Upper lobe of left lung (tissue), 6 donors: Measurements from ENCODE around the gene MYF6. TPM values are rescaled to one million over a fixed set of nuclear protein-coding genes. Genes with fewer than 3 reads are reported as not detected.

Experiments used
- ATAC-seq, 2 donors: fragments of 200-7000 bp; cut with Tn5 transposase; one replicate each; pipeline ENCODE4 v1.9.1; 2022; ENCODE audit warnings: mild to moderate bottlenecking in 2 of 2, moderate library complexity in 2 of 2; ENCODE audit not compliant: low FRiP score in 2 of 2
- DNase-seq, 2 donors: peaks; one replicate each; pipeline ENCODE4 v3.0.0-alpha.2; 2019 to 2020
- H3K27ac ChIP-seq, 4 donors: fragments of 200-600 bp; sonication (generic); one replicate each; pipeline ENCODE4 v1.5.1; 2016 to 2019
- H3K27me3 ChIP-seq, 4 donors: fragments of 200-600 bp; sonication (generic); one replicate each; pipeline ENCODE4 v1.5.1; 2017 to 2019
- H3K36me3 ChIP-seq, 4 donors: fragments of 200-600 bp; sonication (generic); one replicate each; pipeline ENCODE4 v1.5.1; 2016 to 2019
- H3K4me1 ChIP-seq, 4 donors: fragments of 200-600 bp; sonication (generic); one replicate each; pipeline ENCODE4 v1.5.1; 2018 to 2019
- H3K4me3 ChIP-seq, 4 donors: fragments of 200-600 bp; sonication (generic); one replicate each; pipeline ENCODE4 v1.5.1; 2017 to 2019; ENCODE audit warnings: mild to moderate bottlenecking in 2 of 4, moderate library complexity in 1 of 4
- H3K9me3 ChIP-seq, 4 donors: fragments of 200-600 bp; sonication (generic); one replicate each; pipeline ENCODE4 v1.5.1; 2018 to 2019
- CTCF ChIP-seq, 6 experiments: fragments of 450-650 bp in 4 of 6; fragments of 200-600 bp in 2 of 6; sonication (generic) in 2 of 6; IDR thresholded peaks; one replicate each; pipeline ENCODE4 v1.5.1; 2016 to 2019; ENCODE audit warnings: antibody characterized with exemption in 6 of 6
- EP300 ChIP-seq, 4 donors: sonication (generic); formaldehyde crosslinking; IDR thresholded peaks; one replicate each; pipeline ENCODE4 v1.5.1; 2017; ENCODE audit warnings: antibody characterized with exemption in 4 of 4, control low read depth in 2 of 4
- POLR2A ChIP-seq, 4 donors: fragments of 450-650 bp; IDR thresholded peaks; one replicate each; pipeline ENCODE4 v1.5.1; 2016 to 2017; ENCODE audit warnings: antibody characterized with exemption in 4 of 4, mild to moderate bottlenecking in 2 of 4
- POLR2AphosphoS5 ChIP-seq, 2 donors: sonication (generic); formaldehyde crosslinking; IDR thresholded peaks; one replicate each; pipeline ENCODE4 v1.5.1; 2017; ENCODE audit warnings: antibody characterized with exemption in 2 of 2
- WGBS, 2 donors: methylation state at CpG; one replicate each; pipeline ENCODE4 v1.1.5; 2017 to 2018; 5-methylcytosine and 5-hydroxymethylcytosine counted together
- total RNA-seq, 6 donors: library from RNA; depleted of rRNA in 4 of 6; stranded (reverse); fragments of >200 nt in 4 of 6; gene quantifications; one replicate each; pipeline versions ENCODE4 v1.1.0 to v1.2.1, GENCODE V29; 2016 to 2021
- donor health status: DM: no; HTN: no; CAD: no; lungs with moderate emphysema.
- donor health status: DM: no; HTN: yes; CAD: no; lungs with severe emphysema.

The MYF6 gene
- total RNA-seq, 6 donors from 2014 or later = not detected

DNA sequence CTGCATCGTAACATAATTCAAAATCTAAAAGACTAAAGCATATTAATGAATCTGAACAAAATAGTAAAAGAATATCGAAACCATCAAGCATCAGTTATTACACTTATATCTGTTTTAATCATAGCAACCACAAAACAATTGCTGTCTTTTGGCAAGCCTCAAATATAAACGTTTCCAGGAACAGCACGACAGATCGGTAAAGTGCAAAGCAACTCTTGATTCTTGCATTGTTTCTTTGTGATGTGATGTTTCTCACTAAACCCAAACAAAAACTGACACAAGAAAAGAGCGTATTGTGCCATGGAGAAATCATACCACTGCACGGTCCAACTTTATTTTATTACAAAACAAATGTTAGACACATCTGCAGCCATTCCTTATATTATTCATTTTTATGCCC is 9.2 kb upstream of the MYF6 start:
- WGBS, 2 donors = 62 to 66% methylated on average over 7 of the region's 7 CpGs
- no peaks in the 10 kb centered on the region for H3K9me3 ChIP-seq
- H3K27me3 ChIP-seq = no peaks in the 10 kb centered on the region
- H3K36me3 ChIP-seq = no peaks in the 10 kb centered on the region
- TF ChIP-seq EP300 (IDR thresholded peaks at IDR 0.05) (no peak), POLR2AphosphoS5 (IDR thresholded peaks at IDR 0.05) (no peak), CTCF (IDR thresholded peaks at IDR 0.05) (no peak), POLR2A (IDR thresholded peaks at IDR 0.05) (no peak)
- H3K4me1 ChIP-seq = no peaks in the 10 kb centered on the region
- no peak overlapping the region for H3K27ac ChIP-seq
- H3K4me3 ChIP-seq = no peak overlapping the region
- no peak for ATAC-seq
- no peak for DNase-seq

GRCh38 chr12:80698847-80699542 is 8.4 kb upstream of the MYF6 start:
- no peaks in the 10 kb centered on the region for H3K9me3 ChIP-seq
- H3K27me3 ChIP-seq = no peaks in the 10 kb centered on the region
- H3K4me3 ChIP-seq = no peak overlapping the region
- 82 to 83% methylated on average over 7 of the region's 7 CpGs for WGBS, 2 donors
- no peak overlapping the region for H3K27ac ChIP-seq
- no peak for ATAC-seq
- no peaks in the 10 kb centered on the region for H3K4me1 ChIP-seq
- no peaks in the 10 kb centered on the region for H3K36me3 ChIP-seq
- TF ChIP-seq POLR2A (IDR thresholded peaks at IDR 0.05) (no peak), CTCF (IDR thresholded peaks at IDR 0.05) (no peak)
- no peak for DNase-seq

GRCh38 chr12:80700327-80700726 is 7.1 kb upstream of the MYF6 start:
- 77 to 83% methylated on average over 2 of the region's 2 CpGs for WGBS, 2 donors
- no peak overlapping the region for H3K27ac ChIP-seq
- no peaks in the 10 kb centered on the region for H3K27me3 ChIP-seq
- TF ChIP-seq CTCF (IDR thresholded peaks at IDR 0.05) = no peak
- TF ChIP-seq POLR2A (IDR thresholded peaks at IDR 0.05) = no peak
- TF ChIP-seq EP300 (IDR thresholded peaks at IDR 0.05) = no peak
- no peak for TF ChIP-seq POLR2AphosphoS5 (IDR thresholded peaks at IDR 0.05)
- H3K4me3 ChIP-seq = no peak overlapping the region
- no peaks in the 10 kb centered on the region for H3K9me3 ChIP-seq
- no peak for DNase-seq
- H3K36me3 ChIP-seq = no peaks in the 10 kb centered on the region
- no peak for ATAC-seq
- H3K4me1 ChIP-seq = no peaks in the 10 kb centered on the region

DNA sequence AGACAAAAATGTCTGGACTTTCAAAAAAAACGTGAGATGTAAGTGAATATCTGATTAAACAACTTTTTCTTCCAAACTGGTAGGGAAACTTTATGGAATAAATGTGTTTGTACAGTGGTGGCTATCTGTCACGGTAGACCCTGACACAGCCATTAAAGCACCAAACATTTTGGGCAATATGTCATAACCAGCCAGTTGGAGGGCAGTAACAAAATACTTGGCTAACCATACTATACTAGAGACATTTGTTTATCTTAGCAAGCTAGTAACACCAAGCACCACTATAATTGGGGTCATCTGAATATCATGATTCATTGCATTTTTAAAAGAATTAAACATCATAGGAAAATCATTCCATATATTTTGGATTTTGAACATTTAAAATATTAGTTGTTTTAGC is 6.0 kb upstream of the MYF6 start:
- no peak for DNase-seq
- WGBS, 2 donors = 69 to 83% methylated on average over 2 of the region's 2 CpGs
- Histone ChIP-seq H3K4me1 (no peaks in the 10 kb centered on the region), H3K27ac (no peak overlapping the region), H3K27me3 (no peaks in the 10 kb centered on the region), H3K9me3 (no peaks in the 10 kb centered on the region), H3K36me3 (no peaks in the 10 kb centered on the region), H3K4me3 (no peak overlapping the region)
- no peak for TF ChIP-seq EP300 (IDR thresholded peaks at IDR 0.05)
- TF ChIP-seq CTCF (IDR thresholded peaks at IDR 0.05) = no peak
- TF ChIP-seq POLR2A (IDR thresholded peaks at IDR 0.05) = no peak
- TF ChIP-seq POLR2AphosphoS5 (IDR thresholded peaks at IDR 0.05) = no peak
- ATAC-seq = no peak
